Activated CD4-positive, alpha-beta T cell treated with anti-CD3 and anti-CD28 coated beads, Interleukin-2, amount 10 ng/mL, durations not matched to agents 24 days and 14 days (primary cell): ENCODE data around the gene KRTAP12-2. TPM values are rescaled to one million over a fixed set of nuclear protein-coding genes. Genes with fewer than 3 reads are reported as not detected.
A peak's percentile ranks its signal among the peaks of the same experiment; 100 is the strongest.
"Not testable (repeated sequence)": the region's sequence is repeated elsewhere in the genome, so short reads cannot be mapped to it uniquely, and the experiment has no call there.

ENCODE experiments used
- DNase-seq: peaks from one replicate; pipeline ENCODE4 v3.0.0; 2022
- H3K27ac Mint-ChIP-seq: one replicate; pipeline ENCODE4 v1.8.0; 2022; ENCODE audit warnings: mild to moderate bottlenecking, mixed read lengths
- H3K27me3 Mint-ChIP-seq: one replicate; pipeline ENCODE4 v1.8.0; 2022; ENCODE audit warnings: mixed read lengths
- H3K36me3 Mint-ChIP-seq: one replicate; pipeline ENCODE4 v1.8.0; 2022; ENCODE audit warnings: low read depth, mild to moderate bottlenecking, mixed read lengths
- H3K4me1 Mint-ChIP-seq: one replicate; pipeline ENCODE4 v1.8.0; 2021; ENCODE audit warnings: mixed read lengths
- H3K4me3 Mint-ChIP-seq: one replicate; pipeline ENCODE4 v1.8.0; 2022; ENCODE audit warnings: mild to moderate bottlenecking, moderate library complexity, mixed read lengths
- H3K9me3 Mint-ChIP-seq: one replicate; pipeline ENCODE4 v1.8.0; 2021; ENCODE audit warnings: mixed read lengths
- intact Hi-C: fragments of 100-400 bp; cut with micrococcal nuclease; formaldehyde crosslinking; loops from one replicate; pipeline ENCODE4 v1.15.1; 2023
- total RNA-seq: library from RNA; stranded (reverse); gene quantifications from 2 replicates; pipeline ENCODE4 v1.2.3, GENCODE V29; 2022

Gene KRTAP12-2
- total RNA-seq, 1 donor from 2014 or later = not detected

GRCh38 chr21:44697172-44697810, 30.6 kb upstream of the KRTAP12-2 start, which contains the start of gene KRTAP10-12:
Gene KRTAP10-12, plus strand, starts transcription at chr21:44697172. Its CDS starts 30 bp downstream, at chr21:44697202.
- H3K36me3 Mint-ChIP-seq, H3K4me3 Mint-ChIP-seq, H3K9me3 Mint-ChIP-seq, H3K4me1 Mint-ChIP-seq, intact Hi-C loops, H3K27ac Mint-ChIP-seq, DNase-seq: not testable (repeated sequence)
- peaks cover 54% of the 10 kb centered on the region for H3K27me3 Mint-ChIP-seq

GRCh38 chr21:44696572-44696971, 29.8 kb upstream of the KRTAP12-2 start:
- Mint-ChIP-seq H3K27me3 (peaks cover 53% of the 10 kb centered on the region), H3K27ac (no peak overlapping the region), H3K4me3 (no peak overlapping the region), H3K9me3 (peaks cover 5% of the 10 kb centered on the region), H3K4me1 (peaks cover 2% of the 10 kb centered on the region), H3K36me3 (no peaks in the 10 kb centered on the region)
- DNase-seq = no peak
- intact Hi-C loops = no loop called here

- no peak for DNase-seq
- H3K9me3 Mint-ChIP-seq = peaks cover 5% of the 10 kb centered on the region
- no peak overlapping the region for H3K4me3 Mint-ChIP-seq
- intact Hi-C loops = no loop called here
- peaks cover 52% of the 10 kb centered on the region for H3K27me3 Mint-ChIP-seq
- H3K4me1 Mint-ChIP-seq = peaks cover 2% of the 10 kb centered on the region
- no peak overlapping the region for H3K27ac Mint-ChIP-seq
- no peaks in the 10 kb centered on the region for H3K36me3 Mint-ChIP-seq
These were observed 28.9 kb upstream of the KRTAP12-2 start for GRCh38 chr21:44695641-44696040.

GRCh38 chr21:44695184-44695583, 28.5 kb upstream of the KRTAP12-2 start:
- Mint-ChIP-seq H3K36me3 (no peaks in the 10 kb centered on the region), H3K27ac (no peak overlapping the region), H3K4me3 (no peak overlapping the region), H3K4me1 (peaks cover 2% of the 10 kb centered on the region), H3K9me3 (peaks cover 5% of the 10 kb centered on the region), H3K27me3 (peaks cover 55% of the 10 kb centered on the region)
- DNase-seq = no peak
- intact Hi-C loops = no loop called here

GRCh38 chr21:44694776-44695175, 28.0 kb upstream of the KRTAP12-2 start:
- DNase-seq = no peak
- Mint-ChIP-seq H3K4me3 (no peak overlapping the region), H3K9me3 (peaks cover 5% of the 10 kb centered on the region), H3K36me3 (no peaks in the 10 kb centered on the region), H3K27me3 (peaks cover 57% of the 10 kb centered on the region), H3K27ac (no peak overlapping the region), H3K4me1 (peaks cover 2% of the 10 kb centered on the region)
- intact Hi-C loops = no loop called here

- H3K27ac Mint-ChIP-seq = peak overlapping the region; percentile 50
These were observed 26.2 kb upstream of the KRTAP12-2 start for GRCh38 chr21:44692798-44693512.

GRCh38 chr21:44691686-44692085, 25.0 kb upstream of the KRTAP12-2 start:
- Mint-ChIP-seq H3K36me3 (no peaks in the 10 kb centered on the region), H3K9me3 (peaks cover 5% of the 10 kb centered on the region), H3K27ac (no peak overlapping the region), H3K27me3 (peaks cover 33% of the 10 kb centered on the region), H3K4me3 (no peak overlapping the region), H3K4me1 (peaks cover 3% of the 10 kb centered on the region)
- intact Hi-C loops = no loop called here
- DNase-seq = no peak

More at GRCh38 chr21:44692798-44693512, 26.2 kb upstream of the KRTAP12-2 start:
- DNase-seq = no peak
- H3K36me3 Mint-ChIP-seq = no peaks in the 10 kb centered on the region
- no peak overlapping the region for H3K4me3 Mint-ChIP-seq
- H3K4me1 Mint-ChIP-seq = peaks cover 2% of the 10 kb centered on the region
- peaks cover 5% of the 10 kb centered on the region for H3K9me3 Mint-ChIP-seq
- H3K27me3 Mint-ChIP-seq = peaks cover 43% of the 10 kb centered on the region
- intact Hi-C loops = no loop called here

- H3K4me3 Mint-ChIP-seq, H3K27ac Mint-ChIP-seq, H3K9me3 Mint-ChIP-seq, H3K36me3 Mint-ChIP-seq, intact Hi-C loops, DNase-seq: not testable (repeated sequence)
- H3K4me1 Mint-ChIP-seq = peaks cover 11% of the 10 kb centered on the region
- peaks cover 26% of the 10 kb centered on the region for H3K27me3 Mint-ChIP-seq
These were observed 23.0 kb upstream of the KRTAP12-2 start for GRCh38 chr21:44689740-44690139.

- DNase-seq = no peak
- Mint-ChIP-seq H3K36me3 (no peaks in the 10 kb centered on the region), H3K4me1 (peaks cover 11% of the 10 kb centered on the region), H3K27me3 (peaks cover 22% of the 10 kb centered on the region), H3K4me3 (no peak overlapping the region), H3K27ac (no peak overlapping the region), H3K9me3 (no peaks in the 10 kb centered on the region)
- intact Hi-C loops = no loop called here
These were observed 20.9 kb upstream of the KRTAP12-2 start for GRCh38 chr21:44687671-44688070.

- no peaks in the 10 kb centered on the region for H3K9me3 Mint-ChIP-seq
- no peaks in the 10 kb centered on the region for H3K36me3 Mint-ChIP-seq
- no peak overlapping the region for H3K27ac Mint-ChIP-seq
- no peak overlapping the region for H3K4me3 Mint-ChIP-seq
- intact Hi-C loops = no loop called here
- H3K27me3 Mint-ChIP-seq = peaks cover 21% of the 10 kb centered on the region
- DNase-seq = no peak
- peaks cover 11% of the 10 kb centered on the region for H3K4me1 Mint-ChIP-seq
These were observed 20.3 kb upstream of the KRTAP12-2 start for GRCh38 chr21:44686843-44687561.

- no peak for DNase-seq
- peak overlapping the region; percentile 14 for H3K27ac Mint-ChIP-seq
- H3K4me3 Mint-ChIP-seq = no peak overlapping the region
These were observed 19.5 kb upstream of the KRTAP12-2 start for GRCh38 chr21:44686000-44686781.

GRCh38 chr21:44685050-44685449, 18.3 kb upstream of the KRTAP12-2 start:
- H3K4me1 Mint-ChIP-seq, intact Hi-C loops, H3K36me3 Mint-ChIP-seq, DNase-seq, H3K27ac Mint-ChIP-seq, H3K9me3 Mint-ChIP-seq, H3K4me3 Mint-ChIP-seq: not testable (repeated sequence)
- H3K27me3 Mint-ChIP-seq = peaks cover 18% of the 10 kb centered on the region

More at GRCh38 chr21:44686000-44686781, 19.5 kb upstream of the KRTAP12-2 start:
- Mint-ChIP-seq H3K27me3 (peaks cover 16% of the 10 kb centered on the region), H3K36me3 (no peaks in the 10 kb centered on the region), H3K4me1 (peaks cover 8% of the 10 kb centered on the region), H3K9me3 (no peaks in the 10 kb centered on the region)
- intact Hi-C loops = no loop called here

GRCh38 chr21:44684483-44684882, 17.8 kb upstream of the KRTAP12-2 start:
- Mint-ChIP-seq H3K4me1 (peaks cover 8% of the 10 kb centered on the region), H3K9me3 (peaks cover under 1% of the 10 kb centered on the region), H3K27ac (no peak overlapping the region), H3K4me3 (no peak overlapping the region), H3K36me3 (no peaks in the 10 kb centered on the region), H3K27me3 (peaks cover 18% of the 10 kb centered on the region)
- no peak for DNase-seq
- intact Hi-C loops = no loop called here
